ENCODE measurements around the gene RPUSD4. TPM values are rescaled to one million over a fixed set of nuclear protein-coding genes. Genes with fewer than 3 reads are reported as not detected.

The RPUSD4 gene
- total RNA-seq, 1 experiment from 2014 or later = 42.9 TPM

DNA sequence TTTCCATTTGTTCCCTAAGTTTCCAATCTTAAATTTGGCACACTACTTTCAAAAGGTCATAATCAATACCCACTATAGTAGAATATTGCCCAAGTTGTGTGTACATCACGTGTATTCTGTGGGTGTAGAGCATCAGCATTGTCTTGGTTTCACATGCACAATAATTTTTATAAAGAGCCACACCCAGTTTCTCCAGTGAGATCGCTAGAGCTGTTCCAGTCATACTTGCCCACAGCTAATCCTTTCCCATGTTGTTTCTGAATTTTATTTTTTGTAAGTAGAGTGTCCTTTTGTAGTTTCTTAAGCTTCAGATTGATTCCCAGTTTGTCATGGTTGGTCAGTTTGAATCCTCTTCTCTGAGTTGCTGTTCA is 13.8 kb upstream of the RPUSD4 start:
- Histone ChIP-seq H3K56ac (ENCODE audit: insufficient read length, low read depth, low read length) (no peak overlapping the region), H3K9me3 (ENCODE audit: control insufficient read depth, low read depth, low read length) (no peaks in the 10 kb centered on the region)
- WGBS (ENCODE audit: extremely low coverage, insufficient read length, low lambda C conversion rate) = no CpG with 5 or more reads among the region's 2 CpGs

More for the DNA sequence above, 13.8 kb upstream of the RPUSD4 start:
- H4K8ac ChIP-seq (replicated peaks; ENCODE audit: insufficient read length, low read depth, low read length) = no peak overlapping the region
- no peak overlapping the region for H3K23ac ChIP-seq (ENCODE audit: insufficient read length, low read depth, low read length)
- peaks cover 12% of the 10 kb centered on the region; the same call in 1 of the 2 replicates for H3K79me2 ChIP-seq (ENCODE audit: insufficient read depth, low read length)
- no peak overlapping the region for H3T11ph ChIP-seq (ENCODE audit: low read length)
- H3K27me3 ChIP-seq (ENCODE audit: insufficient read depth, low read length) = no peaks in the 10 kb centered on the region
- H3K27ac Mint-ChIP-seq = no peak overlapping the region
- H3K27me3 Mint-ChIP-seq (ENCODE audit: low read depth) = no peaks in the 10 kb centered on the region
- H2BK15ac ChIP-seq (ENCODE audit: low read depth, low read length) = no peak overlapping the region
- H3K23me2 ChIP-seq (ENCODE audit: insufficient read length, low read depth, low read length, poor library complexity, severe bottlenecking) = no peaks in the 10 kb centered on the region
- TF ChIP-seq, protein P1, sequence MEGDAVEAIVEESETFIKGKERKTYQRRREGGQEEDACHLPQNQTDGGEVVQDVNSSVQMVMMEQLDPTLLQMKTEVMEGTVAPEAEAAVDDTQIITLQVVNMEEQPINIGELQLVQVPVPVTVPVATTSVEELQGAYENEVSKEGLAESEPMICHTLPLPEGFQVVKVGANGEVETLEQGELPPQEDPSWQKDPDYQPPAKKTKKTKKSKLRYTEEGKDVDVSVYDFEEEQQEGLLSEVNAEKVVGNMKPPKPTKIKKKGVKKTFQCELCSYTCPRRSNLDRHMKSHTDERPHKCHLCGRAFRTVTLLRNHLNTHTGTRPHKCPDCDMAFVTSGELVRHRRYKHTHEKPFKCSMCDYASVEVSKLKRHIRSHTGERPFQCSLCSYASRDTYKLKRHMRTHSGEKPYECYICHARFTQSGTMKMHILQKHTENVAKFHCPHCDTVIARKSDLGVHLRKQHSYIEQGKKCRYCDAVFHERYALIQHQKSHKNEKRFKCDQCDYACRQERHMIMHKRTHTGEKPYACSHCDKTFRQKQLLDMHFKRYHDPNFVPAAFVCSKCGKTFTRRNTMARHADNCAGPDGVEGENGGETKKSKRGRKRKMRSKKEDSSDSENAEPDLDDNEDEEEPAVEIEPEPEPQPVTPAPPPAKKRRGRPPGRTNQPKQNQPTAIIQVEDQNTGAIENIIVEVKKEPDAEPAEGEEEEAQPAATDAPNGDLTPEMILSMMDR (conservative IDR thresholded peaks at IDR 0.05) = no peak
- H3K9ac ChIP-seq (ENCODE audit: extremely low read depth, insufficient read length, low read length) = no peak overlapping the region
- H3K4me1 ChIP-seq (ENCODE audit: insufficient read depth, low read length) = no peaks in the 10 kb centered on the region
- no peak overlapping the region for H2AFZ ChIP-seq (ENCODE audit: low read length)
- H4K91ac ChIP-seq (ENCODE audit: insufficient read length, low read depth, low read length) = no peak overlapping the region
- H3K4me2 ChIP-seq (ENCODE audit: insufficient read depth, insufficient read length, low read length) = no peak overlapping the region
- no peak overlapping the region for H2BK5ac ChIP-seq (ENCODE audit: insufficient read length, low read length)
- peaks cover 19 to 33% (median 23%) of the 10 kb centered on the region in 3 experiments for H3K36me3 Mint-ChIP-seq (ENCODE audit: insufficient read depth in 1 of 3, low read depth in 3 of 3)
- no peak overlapping the region for H3K18ac ChIP-seq (ENCODE audit: insufficient read length, low read depth, low read length)
- H2BK120ac ChIP-seq (ENCODE audit: low read depth, low read length, poor library complexity, severe bottlenecking) = no peak overlapping the region
- no peak overlapping the region for H3K4me3 Mint-ChIP-seq
- no peak overlapping the region for H2BK20ac ChIP-seq (ENCODE audit: low read depth, low read length, poor library complexity, severe bottlenecking)
- no peak overlapping the region for H2BK12ac ChIP-seq (ENCODE audit: insufficient read length, low read depth, low read length)
- H4K20me1 ChIP-seq (ENCODE audit: control insufficient read depth, insufficient read depth, insufficient read length) = no peaks in the 10 kb centered on the region
- H3K27ac ChIP-seq (ENCODE audit: insufficient read length, low read depth, low read length) = no peak overlapping the region
- DNase-seq = no peak
- no peak overlapping the region for H4K5ac ChIP-seq (ENCODE audit: insufficient read length, low read depth, low read length)
- H3K4me1 Mint-ChIP-seq = no peaks in the 10 kb centered on the region
- H2AK5ac ChIP-seq (ENCODE audit: insufficient read length, low read length) = no peak overlapping the region
- H3K14ac ChIP-seq (ENCODE audit: insufficient read depth, low read length) = no peak overlapping the region
- peaks cover 18 to 21% of the 10 kb centered on the region in 2 experiments for H3K9me3 Mint-ChIP-seq
- H3K4ac ChIP-seq (ENCODE audit: low read depth, low read length) = no peak overlapping the region
- peaks cover 6% of the 10 kb centered on the region for H3K79me1 ChIP-seq (ENCODE audit: insufficient read depth, low read depth, low read length, poor library complexity, severe bottlenecking)
